ENCODE data around the gene DYNAP.

The DYNAP gene

DNA sequence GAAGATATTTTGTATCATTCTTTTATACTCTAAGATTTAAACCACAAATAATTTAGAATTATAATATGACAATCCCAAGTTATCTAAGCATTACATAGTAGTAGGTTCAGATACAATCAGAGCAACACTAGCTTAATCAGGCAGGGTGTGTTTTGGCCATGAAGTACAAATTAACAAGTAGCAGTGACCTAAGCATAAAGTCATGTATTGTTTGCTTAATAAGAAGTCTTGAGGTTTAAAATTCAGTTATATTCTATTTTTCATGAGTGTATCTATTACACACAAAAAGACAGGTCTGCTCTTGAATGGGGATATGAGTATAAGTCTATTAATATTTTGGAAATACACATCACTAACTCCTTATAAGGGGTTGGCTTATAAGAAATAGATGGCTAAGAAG, 39.9 kb downstream of the DYNAP start:
- no peak for DNase-seq (ENCODE audit: low read depth in 1 of 2, low spot score in 1 of 2)

DNA sequence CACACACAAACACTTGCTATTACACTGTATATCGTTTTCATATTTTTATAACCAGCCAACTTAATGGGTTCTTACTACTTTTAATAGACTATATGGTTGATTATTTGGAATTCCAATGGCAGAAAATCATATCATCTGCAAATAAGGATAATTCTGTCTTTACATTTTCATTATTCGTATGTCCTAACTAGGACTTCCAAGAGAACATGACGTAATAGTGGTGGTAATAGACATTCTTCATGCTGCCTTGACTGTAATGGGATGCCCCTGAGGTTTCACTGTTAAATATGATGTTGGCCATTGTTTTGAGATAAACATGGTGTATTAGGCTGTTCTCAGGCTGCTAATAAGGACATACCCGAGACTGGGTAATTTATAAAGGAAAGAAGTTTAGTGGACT, 45.2 kb downstream of the DYNAP start:
- DNase-seq (ENCODE audit: low read depth in 1 of 2, low spot score in 1 of 2), result no peak

DNA sequence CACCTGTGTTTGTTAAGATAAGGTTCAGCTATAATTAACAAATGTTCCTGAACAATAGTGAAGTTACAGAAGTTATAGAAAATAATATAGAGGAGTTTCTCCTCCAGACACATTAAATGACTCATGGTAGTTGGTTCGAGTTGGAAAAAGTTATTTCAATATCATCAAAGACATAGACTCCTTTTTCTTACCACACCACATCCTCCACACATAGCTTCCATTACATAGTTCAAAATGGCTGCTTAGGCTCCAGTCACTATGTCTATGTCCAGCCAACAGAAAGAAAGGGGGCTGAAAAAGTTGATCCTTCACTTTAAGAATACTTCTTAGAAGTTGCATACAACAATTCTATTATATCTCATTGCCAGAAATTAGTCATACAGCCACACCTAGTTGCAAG, 50.7 kb downstream of the DYNAP start:
- DNase-seq (ENCODE audit: low read depth in 1 of 2, low spot score in 1 of 2), result no peak

DNA sequence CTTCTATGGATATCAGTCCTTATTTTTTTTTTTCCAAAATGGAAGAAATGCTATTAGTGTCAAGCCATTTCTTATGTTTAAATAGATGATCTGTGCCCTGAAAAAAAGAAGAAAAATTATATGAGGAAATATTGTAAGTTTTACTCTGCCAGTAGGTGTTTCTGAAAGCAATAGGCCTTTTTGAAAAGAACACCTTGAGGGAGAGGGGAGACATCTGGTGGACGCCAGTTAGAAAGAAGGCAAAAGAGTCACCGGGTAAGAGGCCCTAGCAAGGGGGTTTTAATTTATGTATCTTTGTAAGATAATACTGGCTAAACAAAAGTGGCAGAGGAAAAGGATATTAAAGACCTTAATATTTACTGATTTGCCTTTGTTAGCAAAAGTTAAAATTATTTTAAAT, 56.1 kb downstream of the DYNAP start:
- no peak for DNase-seq (ENCODE audit: low read depth in 1 of 2, low spot score in 1 of 2)

Measured in activated T-helper 1 cell treated with anti-CD3 and anti-CD28 coated beads, Interleukin-2, amount 50 U/mL, for 16 hours (primary cell).